Measurements from ENCODE around the gene SNUPN.

SNUPN gene

DNA sequence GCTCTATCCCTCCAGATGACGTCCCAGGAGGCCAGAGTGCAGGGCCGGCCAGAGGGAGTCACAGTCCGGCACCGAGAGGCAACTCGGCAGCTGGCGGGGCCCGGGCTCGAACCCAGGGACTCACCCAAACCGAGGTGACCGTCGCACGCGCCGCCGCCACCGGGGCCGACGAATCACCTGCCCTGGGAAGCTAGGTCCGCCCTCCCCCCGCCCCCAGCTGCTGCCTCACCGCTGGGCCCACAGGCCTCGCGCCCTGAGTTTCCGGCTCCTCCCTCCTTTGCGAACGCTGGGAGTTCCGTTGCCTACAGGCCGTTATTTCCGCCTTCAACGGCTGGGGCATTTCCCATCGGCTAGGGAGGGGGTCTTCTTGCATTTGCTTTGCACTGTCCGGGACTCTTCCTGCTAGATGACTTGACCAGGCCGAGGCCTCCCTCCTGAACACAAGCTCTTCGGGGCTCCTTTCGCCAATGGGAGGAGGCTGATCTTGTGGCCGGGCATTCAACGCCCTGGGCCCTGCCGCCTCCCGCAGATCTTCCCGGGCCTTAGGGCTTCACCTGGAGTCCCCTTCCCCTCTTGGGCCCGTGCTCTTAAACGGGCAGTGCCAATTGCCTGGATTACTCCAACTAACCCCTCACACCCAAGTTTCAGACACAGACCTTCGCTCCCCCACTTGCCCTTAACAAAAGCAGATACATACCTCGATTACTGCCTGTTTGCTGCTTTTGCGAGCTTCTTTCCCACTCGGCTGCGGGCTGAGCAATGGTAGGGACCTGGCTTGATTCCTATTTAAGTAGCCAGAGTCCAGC lies at the start of gene SNUPN:
Gene SNUPN, minus strand, starts transcription at position 184 of the 806 bp plus-strand sequence. CDS start 4,674 bp downstream, outside the sequence.
- no peak for FAIRE-seq

DNA sequence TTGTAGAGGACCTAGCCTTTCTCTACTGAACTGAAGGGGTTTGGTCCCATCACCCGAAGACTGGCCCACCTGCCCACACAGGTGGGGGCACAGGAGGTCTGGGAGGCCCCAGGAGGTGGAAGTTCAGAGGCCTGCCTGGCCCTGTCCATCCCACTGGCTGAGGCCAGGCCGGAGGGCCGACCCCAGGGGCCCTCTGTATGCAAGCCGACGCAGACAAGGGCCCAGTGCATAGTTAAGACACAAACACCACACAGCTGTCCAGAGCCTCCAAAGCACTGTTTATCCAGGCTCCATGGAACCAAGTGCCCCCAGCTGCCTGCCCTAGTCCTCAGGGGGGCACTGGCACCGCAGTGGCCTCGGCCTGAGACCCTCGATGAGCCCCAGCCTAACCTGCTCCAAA lies 48.8 kb upstream of the SNUPN start:
- FAIRE-seq = no peak

GRCh38 chr15:75673426-75674235 lies 48.1 kb upstream of the SNUPN start:
- FAIRE-seq = no peak

DNA sequence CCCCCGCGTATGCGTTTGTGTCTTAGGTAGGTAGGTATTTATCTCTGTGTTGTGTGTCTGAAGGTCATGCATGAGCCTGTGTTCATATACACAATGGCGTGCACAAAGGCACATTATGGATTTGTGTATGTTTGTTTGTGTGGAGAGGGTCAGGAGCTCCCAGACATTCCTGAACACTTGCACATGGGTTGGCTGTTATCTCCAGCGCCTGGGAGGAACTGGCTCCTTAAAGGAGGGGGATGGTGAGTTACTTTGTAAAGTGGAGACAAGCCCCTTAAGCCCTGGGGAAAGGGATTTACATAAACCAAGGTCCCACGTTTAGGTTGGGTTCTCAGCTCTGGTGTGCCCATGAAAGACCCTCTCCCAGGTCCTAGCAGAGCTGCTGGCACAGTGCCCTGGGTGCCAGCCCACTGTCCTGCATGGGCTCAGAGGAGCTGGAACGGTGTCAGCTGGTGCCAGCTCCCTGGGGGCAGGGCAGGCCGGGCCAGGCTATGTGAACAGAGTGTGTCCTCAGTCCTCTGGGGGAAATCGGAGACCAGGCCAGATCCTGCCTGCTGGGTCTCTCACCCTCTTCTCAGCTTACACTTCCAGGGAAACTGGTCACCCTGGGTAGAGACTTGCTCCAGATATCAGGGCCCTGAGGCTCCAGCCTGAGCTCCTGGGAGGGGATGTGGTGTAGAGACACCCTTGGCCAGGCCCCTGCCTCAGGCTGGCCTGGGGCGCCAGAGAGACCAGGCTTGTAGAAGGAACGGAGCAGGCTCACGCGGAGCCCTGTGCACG lies 47.3 kb upstream of the SNUPN start:
- FAIRE-seq = no peak

DNA sequence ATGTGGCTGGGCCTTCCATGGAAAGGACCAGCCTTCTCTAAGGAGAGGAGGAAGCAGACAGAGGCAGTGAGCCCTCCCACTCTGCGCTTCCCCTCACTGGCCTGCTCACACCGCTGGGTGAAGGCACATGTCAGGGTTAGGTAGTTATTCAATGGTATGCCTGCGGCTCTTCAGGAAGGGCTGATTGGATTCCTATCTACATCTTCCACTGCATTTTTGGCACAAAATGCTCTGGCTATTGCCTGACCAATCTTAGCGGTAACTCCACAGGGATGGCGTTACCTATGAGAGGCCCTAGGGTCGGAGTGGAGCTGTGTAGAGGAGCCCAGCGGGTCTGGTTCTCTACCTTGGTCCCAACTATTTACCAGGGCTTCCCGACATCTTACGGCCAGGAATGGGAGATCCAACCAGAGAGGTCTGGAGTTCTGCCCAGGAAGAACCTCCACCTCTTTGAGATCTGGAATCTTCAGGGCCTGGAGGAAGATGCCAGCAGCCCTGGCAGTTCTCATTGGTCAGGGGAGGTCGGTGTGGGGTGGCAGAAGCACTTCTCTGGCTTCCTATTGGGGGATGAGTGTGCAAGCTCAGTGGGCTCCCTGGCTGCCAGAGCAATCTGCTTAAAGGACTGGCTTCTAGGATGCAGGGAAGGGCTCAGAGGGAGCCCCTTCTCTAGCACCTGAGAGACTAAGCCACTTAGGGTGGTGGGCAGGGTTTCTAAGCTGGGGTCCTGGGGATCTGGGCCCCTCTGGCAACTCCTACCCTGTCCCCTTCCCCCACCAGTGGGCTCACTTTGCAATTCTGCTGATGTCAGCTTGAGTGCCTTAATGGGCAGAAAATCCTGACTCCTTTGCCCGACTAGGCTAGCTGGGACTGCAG lies 46.4 kb upstream of the SNUPN start:
- FAIRE-seq = no peak

DNA sequence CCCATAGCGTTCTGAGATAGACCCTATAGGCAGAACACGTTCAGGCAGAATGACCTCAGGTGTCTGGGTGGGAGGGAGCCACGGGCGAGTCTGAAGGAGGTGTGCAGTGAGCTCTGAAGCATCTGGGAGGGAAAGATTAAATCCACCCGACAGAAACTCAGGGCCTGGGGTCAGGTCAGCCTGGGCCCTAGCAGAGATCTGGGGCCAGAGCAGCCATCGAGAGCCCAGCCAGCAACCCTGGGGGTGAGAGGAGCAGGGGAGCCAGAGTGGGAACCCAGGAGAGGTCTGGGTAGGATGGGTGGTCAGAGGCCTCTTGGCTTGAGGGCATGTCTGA lies 44.3 kb upstream of the SNUPN start:
- FAIRE-seq = no peak

GRCh38 chr15:75669191-75669878 lies 43.8 kb upstream of the SNUPN start:
- FAIRE-seq = no peak

- no peak for FAIRE-seq
Measured at GRCh38 chr15:75666823-75667501, 41.4 kb upstream of the SNUPN start.

DNA sequence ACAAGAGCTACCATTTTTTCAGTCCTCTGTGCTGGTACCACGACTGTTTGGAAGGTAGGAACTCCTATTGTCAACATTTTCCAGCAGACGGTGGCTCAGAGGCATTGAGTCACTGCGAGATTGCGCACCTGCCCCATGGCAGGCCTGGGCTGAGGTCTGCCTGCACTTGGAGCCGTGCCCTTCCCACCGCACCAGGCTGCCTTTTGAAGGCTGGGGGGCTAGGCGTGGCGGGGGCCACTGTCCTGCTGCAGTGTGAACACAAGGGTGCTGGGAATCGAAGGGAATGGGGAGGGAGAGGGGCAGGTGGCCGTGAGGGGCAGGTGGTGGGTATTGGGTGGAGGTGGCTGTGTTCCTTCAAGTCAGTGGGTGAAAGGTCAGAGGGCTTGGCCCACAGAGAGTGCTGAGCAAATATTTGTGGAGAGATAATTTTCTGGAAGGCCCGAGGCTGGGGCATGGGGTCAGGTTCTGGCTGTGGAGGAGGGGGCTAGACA lies 38.5 kb upstream of the SNUPN start:
- no peak for FAIRE-seq

- no peak for FAIRE-seq
Measured at GRCh38 chr15:75662823-75663519, 37.4 kb upstream of the SNUPN start.

DNA sequence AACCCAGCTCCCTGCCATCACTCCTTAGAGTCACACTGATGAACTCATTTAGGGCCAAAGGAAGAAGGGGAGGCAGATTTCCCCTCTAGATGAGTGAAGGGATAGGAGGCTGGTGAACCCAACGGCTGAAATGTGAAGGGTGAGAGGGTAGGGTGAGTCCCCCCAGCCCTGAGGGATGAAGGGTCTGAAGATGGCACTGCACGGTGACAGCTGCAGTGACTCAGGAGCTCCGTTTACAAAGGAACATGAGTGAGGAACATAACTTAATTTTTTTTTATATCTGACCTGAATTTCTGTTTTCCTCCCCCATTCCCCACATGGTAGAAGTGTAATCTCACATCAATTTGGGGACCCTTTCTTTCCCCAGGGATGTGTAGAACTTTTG lies 36.2 kb upstream of the SNUPN start:
- FAIRE-seq = no peak

DNA sequence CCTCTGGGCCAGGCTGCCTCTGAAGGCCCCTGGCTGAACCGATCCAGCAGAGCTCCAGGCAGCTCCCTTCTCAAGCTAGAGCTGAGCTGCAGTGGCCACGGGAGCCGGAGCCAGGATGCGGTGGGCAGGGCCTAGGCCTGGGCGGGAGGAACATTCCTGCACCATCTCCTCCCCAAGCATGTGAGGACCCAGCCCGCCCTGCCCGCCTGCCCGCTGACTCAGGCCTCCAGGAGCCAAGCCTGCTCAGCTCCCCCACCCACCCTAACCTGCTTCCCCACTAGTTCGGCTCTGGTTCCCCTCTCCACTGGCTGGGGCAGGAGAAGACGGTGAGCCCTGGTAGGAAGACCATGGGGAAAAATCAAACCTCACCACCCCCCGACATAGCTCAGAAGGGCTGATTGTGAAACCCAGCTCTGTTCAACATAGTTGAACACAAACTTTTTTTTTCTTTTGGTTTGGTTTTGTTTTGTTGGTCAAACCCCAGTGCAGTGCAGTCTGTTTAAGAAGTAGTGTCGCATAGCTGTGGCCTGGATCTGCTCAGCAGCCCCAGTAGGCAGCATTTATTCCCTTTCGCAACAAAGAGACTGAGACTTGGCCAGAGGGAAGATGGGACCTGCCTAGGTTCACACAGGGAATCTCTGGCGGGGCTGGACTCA lies 35.7 kb upstream of the SNUPN start:
- FAIRE-seq = no peak

DNA sequence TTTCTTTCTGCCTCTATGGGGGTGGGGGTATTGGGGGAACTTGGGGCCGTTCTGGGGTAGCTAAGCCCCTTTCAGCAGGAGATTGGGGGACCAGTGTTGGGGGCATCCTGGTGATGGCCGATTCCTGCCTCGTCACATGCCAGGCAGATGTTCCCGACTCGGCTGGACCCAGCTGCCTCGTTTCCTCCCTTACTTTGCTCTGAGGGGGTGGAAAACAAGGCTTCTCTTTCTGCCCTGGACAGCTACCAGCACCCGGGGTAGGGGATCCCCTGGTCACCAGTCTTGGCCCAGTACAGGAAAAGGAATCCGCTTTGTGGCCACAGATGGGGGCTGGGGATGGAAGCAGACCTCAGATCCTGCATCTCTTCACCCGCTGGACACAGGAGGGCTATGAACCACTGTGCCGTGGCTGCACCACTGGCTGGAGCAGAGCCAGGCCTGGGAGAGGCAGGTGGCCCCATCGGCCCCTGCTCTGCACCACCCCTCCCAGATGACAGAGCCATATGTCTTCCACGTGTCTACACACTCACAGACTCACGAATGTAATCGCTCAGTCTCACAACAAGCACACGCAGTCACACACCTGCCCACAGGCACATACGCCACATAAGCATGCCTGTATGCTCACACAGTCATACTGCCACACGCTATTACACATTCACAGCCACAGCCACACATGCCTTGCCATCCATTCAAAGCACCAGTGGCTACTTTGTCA lies 34.6 kb upstream of the SNUPN start:
- no peak for FAIRE-seq

DNA sequence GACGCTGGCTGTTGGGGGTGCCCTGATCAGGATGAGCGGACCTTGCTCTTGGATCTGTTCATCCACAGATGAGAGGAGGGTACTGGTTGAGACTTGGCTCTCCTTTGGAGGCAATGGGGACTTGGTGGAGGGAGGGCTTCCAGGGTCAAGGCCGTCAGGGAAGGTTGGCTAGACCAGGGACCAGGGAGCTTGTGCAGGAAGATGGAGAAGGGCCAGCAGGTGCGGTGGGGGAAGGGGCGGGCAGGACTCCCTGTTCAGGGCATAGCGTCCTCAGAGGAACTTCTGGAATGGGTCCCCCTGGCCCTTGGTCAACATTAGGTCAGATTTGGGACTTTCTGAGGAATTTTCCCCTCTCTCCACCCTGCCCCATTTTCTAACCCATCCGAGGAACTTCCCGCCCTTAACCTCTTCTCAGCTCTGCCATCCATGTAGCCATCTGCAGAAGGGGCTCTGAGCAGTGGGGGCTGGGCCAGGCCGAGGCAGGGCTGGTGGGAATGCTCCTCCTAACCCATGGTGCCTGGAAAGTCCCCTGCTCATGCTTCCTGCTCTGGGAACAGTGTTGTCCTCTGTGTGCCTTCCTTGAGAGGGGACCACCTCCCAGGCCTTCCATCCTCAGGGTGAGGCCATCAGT lies 33.7 kb upstream of the SNUPN start:
- no peak for FAIRE-seq

DNA sequence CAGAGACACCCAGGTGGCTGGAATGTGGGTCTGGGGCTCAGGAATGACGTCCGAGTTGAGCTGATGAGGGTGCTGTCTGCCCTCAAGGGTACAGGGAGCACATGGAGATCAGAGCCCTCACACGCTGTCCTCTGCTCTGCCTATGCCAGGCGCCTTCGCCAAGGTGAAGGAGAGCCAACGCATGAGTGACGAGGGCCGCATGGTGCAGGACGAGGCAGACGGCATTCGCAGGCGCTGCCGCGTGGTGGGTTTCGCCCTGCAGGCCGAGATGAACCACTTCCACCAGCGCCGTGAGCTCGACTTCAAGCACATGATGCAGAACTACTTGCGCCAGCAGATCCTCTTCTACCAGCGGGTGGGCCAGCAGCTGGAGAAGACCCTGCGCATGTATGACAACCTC lies 31.3 kb upstream of the SNUPN start:
- FAIRE-seq = no peak

GRCh38 chr15:75656331-75656730 lies 30.8 kb upstream of the SNUPN start:
- FAIRE-seq = no peak

- no peak for FAIRE-seq
Measured at GRCh38 chr15:75655931-75656330, 30.4 kb upstream of the SNUPN start.

DNA sequence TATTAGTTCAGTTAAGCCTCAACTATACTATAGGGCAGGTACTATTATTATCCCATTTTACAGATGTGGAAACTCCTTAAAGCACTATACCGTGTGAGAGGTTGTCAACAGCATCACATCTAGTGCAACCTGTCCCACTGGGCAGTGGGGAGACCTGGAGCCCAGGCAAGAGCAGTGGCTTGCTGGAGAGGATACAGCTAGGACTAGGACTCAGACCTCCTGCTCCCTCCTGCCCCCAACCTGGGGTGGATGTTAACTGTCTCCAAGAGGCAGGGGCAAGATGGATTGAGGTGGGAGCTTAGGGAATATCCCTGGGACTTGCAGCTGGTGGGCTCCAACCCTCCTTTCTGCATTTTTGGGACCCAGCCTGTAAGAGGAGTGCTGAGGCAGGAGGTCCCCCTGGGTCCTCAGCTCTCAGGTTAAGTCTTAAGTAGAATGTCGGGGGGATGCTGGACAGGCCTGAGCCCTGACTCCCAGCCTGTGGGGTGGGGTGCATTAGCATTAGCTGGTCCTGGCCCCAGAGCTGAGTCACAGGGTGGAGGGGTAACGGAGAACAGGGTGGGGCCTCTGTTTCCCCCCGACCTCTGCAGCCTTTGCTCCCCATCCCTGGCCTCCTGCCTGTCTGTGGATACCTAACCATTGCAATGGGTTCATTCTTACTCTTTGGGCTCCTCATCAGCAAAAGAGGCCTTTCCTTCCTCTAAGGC lies 28.8 kb upstream of the SNUPN start:
- FAIRE-seq = no peak

Measured in colon (tissue), 2 donors.